GM18508 (cell line): ENCODE measurements around the gene FAM151A.

ENCODE experiments used
- ATAC-seq: cut with Tn5 transposase; IDR thresholded peaks from one replicate; pipeline ENCODE4 v1.9.1; 2021; ENCODE audit warnings: moderate number of reproducible peaks; ENCODE audit not compliant: insufficient read depth, unreplicated experiment

Gene FAM151A

DNA sequence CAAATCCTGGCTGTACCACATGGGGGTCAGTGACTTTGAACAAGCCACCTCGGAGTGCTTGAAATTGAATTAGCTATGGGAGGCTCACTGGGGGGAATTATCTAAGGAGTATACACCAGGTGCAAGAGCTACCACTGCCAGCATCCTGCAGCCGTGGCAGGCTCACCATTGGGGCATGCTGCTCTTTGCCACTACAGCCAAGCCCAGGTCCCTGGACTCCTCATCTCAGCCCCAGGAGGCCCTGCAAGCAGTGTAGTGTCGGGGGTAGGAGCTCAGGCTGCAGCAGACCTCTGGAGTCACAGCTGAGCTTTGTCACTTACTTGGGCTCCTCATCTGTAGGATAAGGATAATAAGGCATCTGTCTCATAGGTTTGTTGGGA, 40.0 kb downstream of the FAM151A start:
- ATAC-seq: no peak

DNA sequence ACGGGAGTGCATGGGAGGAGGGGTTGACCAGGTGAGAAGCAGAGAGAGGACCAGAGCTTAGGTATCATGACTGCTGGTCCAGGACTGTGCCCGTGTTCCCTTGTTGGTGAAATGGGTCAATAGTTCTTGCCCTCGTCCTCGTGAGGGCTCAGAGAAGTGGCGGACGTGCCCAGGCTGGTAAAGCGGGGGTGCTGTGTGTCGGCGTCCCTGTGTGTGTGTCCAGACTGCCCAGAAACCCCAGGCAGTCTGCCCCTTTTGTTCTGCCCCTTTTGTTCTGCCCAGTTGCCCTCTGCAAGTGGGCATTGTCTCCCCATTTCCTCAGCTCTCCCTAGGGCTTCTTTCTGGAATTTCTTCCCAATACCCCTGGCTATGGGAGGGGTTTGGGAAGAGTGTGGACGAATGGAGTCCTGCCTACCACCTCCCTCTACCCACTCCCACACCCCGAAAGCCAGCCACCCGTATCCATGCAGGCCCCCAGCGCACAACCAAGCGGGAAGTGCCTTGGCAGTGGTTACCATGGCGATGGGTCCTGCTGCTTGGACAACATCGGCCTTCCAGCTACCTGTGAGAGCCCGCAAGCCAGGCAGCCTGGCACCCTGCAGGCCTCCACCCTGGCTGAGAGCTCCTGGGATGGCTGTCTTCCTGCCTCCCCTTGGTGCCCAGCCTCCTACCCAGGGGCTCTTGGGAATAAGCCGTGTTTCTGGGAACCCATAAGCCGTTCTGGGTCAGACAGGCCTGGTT, 40.6 kb downstream of the FAM151A start:
- ATAC-seq: no peak

DNA sequence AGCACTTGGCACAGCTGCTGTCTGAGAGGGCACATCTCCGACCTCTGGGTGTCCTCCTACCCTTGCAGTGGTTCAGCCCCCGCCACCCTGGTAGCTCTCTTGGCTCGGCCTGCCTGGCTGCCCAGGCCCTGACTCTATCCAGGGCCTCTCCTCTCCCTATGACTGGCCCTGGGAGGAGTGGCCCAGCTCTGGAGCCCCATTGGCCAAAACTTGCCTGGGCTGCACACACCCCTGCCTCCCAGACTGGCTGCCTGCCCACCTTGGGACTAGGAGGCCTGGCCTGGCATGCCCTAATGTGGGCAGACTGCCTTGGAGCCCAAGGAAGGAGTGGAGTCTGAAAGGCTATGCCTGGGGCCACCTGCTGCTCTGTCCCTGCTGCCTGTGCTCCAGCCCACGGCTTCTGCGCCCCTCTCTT, 41.7 kb downstream of the FAM151A start:
- ATAC-seq: no peak

DNA sequence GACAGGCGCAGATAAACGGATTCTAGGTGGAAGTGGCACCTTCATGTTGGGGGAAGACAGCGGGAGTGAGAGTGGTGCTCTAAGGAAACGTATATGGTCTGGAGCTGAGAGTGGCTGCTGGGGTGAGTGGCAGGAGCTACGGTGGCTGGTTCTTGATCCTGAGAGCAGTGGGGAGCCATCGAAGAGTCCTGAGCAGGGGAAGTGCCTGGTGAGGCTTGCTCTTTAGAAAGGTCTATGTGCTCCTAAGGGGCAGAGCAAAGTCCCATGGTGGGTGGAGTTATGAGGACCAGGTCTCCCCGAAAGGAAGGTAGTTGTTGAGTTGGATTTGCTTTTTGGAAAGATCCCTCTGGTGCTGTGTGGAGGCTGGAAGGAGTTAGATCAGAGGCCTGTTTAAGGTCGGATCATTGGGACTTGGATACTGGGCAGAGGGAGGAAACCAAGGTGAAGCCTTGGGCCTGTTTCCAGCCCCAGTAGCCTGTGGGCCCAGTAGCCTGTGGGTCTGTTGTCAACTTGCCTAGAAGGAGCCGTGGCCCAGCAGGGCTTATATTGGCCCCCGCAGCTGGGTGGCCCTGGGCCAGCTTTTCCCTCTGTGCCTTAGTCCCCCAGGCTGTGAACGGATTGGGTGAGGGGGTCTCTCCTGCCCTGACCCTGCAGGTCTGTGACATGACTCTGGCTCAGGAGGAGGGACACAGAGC, 42.3 kb downstream of the FAM151A start:
- ATAC-seq: no peak

DNA sequence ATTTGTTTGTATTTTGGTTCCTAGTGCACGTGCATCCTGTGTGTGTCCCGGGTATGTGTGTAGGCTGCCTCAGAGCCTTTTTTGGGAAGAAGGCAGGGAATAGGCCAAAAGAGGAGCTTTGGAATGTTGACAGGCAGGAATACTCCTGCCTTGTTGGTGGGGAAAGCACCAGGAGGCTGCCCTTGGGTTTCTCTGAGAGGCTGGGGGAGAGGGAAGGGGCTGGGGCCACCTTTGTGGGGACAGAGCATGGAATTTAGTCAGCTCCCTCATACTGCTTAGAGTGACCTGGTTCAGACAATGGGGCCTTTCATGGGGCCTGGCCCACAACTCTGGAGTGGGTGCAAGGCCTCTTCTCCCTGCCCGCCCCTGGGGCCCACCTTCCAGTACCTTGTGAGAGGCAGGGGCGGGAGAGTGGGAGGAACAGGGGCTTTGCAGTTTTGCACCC, 44.0 kb downstream of the FAM151A start:
- no peak for ATAC-seq

DNA sequence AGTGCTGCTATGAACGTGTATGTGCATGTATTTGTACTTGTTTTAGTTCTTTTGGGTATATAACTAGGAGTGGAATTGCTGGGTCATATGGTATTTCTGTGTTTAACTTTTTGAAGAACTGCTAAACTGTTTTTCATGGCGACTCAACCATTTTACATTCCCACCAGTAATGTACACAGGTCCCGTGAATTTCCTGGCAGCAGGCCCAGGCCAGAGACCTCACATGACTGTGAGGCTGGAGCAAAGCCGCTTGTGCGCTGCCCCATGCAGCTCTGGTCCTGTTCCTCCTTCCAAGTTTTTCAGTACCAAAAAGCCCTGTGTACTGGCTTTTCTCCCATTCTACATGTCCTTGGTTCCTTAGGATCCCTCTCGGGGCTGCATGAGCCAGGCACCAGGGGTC, 45.7 kb downstream of the FAM151A start:
- no peak for ATAC-seq

DNA sequence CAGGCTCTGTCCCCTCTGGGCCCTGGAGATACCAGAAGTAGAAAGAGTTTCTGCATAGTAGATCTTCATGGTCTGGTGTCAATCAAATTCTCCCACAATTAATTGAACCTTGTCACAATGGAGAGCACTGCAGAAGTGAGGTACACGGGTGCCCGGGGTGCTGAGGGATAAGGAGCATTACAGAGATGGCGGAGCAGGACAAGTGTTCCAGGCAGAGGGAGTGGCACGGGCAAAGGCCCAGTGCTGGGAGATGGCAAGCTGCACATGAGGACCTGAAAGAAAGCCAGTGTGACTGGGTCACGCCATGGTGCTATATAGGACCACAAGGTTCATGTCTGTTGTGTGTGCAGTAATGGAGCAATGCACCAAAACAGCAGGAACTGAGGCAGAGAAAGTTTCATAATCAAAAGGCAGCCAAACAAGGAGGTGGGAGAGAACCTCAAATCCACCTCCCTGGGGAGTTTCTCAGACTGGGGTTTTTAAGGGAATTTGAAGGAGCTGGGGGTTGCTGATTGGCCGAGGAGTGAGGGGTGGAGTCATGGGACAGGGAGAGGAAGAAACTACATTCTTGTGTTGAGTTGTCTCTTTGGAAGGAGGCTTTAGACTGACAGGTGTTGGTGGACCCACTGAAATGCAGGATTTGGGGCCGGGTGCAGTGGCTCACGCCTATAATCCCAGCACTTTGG, 47.6 kb downstream of the FAM151A start:
- ATAC-seq: no peak

DNA sequence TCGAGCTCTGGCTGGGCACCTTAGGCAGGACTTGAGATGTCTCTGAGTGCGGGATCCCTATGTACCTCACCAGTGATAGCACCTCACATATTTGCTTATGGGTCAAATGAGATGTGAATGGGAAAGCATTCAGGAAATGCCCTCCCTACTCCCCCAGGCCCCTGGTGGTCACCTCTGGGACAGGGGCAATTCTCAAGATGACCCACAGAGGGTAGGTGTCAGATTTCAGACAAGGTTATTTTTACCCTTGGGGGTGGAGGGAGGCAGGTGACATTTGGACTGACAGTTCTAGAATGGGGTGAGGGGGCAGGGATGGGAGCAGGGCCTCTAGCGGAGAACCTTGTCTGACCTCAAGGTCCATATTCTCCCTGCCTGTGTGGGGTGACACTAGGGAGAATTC, 48.2 kb downstream of the FAM151A start:
- ATAC-seq: no peak

DNA sequence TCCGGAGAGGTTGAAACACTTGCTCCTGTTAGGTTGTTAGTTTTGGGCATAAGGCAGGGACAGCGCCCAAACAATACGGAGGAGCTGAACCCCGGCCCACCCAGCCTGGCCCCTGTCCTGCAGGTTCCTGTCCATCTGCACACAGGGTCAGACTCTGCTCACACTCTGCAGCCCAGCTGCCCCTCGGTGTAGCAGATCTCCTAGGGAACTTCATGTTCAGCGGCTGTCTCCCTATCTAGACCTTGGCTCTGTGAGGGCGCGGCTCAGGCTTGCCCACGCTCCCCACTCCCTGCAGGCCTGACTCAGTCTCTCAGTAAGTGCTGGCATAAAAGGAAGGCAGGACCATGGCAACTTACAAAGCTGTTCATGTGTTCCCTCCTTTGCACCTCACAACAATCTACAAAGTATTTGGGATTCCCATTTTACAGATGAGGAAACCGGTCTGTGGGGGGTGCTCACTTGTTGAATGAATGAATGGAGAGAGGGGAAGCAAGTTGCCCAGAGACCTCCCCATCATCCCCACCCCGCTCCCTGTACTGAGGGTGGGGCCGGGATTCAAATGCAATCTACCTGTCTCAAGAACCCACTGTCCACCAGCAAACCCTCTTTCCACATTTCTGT, 49.1 kb downstream of the FAM151A start:
- no peak for ATAC-seq

DNA sequence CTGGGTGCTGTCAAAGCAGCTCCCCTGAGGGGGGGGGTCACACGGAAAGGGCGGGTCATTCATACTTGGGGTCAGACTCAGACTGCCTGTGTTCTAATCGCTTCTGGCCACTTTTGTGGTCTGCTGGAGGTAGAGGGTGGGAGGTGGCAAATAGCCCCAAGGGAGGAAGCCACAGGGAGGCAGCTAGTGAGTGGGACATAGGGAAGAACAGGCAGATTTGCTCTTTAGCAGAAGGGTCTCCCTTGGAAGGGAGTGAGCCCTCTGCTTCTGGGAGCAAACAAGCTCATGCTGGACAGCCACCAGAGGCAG, 50.8 kb downstream of the FAM151A start:
- no peak for ATAC-seq

DNA sequence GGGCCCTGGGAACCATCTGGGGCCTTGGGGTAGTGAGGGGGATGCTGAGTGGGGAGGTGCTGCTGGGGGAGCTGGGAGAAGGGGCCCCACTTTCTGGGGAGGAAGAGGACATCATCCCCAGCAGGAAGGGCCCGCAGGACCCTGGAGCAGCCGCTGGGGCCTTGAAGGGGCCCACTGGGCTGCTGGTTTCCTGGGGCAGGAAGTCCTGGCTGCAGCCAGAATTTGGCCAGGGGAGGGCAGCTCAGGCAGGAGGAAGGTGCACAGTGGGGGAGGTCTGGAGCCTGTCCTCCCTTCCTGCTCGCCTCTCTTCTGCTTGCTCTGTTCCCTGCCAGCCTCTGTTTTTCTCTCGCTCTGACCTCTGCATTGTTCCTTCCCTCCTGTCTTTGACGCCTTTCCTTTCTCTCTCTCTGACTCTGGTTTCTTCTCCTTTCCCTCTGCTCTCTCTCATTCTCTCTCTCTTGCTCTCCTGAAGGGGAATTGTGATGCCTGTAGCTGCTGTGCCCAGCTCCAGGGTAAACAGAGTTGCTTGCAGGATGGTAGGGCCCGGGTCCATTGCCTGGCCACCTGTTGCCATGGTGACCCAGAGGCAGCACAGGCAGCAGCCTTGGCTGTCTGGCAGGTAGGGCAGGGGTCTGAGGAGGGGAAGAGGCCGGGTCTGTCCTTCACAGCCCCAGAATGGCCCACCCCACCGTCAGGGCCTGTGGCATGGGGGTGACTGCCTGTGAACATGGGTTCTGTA, 51.4 kb downstream of the FAM151A start:
- no peak for ATAC-seq

DNA sequence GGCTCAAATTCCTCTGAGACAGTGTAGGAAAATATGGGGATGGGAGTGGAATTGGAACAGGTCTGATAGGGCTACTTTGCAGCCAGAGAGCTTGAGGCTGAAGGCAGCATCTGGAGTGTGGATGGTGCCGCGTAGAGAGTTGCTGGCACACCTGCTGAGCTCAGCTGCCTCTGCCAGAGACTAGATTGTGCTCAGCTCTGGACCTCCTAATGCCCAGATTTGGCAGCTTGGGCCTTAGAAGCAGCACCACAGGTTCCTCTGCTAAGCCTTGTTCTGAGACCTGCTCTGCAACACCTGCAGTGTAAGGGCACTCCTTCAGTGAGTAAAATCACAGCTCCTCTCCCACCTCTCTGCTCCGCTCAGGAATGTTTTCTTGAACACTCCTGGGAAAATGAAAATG, 52.0 kb downstream of the FAM151A start:
- ATAC-seq: no peak

DNA sequence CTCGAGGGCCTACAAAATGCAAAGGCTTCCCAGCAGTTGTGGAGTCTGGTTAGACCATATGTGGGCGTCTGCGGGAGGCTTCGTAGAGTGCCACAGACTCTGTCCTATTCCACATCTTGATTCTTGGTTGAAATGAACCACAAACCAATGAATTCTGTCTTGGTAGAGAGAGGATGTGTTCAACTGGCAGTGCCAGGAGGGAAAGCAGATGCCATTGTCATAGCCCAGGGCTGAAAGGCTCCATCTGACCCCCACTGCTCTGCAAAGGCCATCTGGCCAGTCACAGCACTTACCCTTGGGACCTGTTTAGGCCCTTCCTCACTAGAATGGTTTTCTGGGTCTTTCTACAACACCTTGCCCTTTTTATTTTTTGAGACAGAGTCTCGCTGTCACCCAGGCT, 53.2 kb downstream of the FAM151A start:
- no peak for ATAC-seq

DNA sequence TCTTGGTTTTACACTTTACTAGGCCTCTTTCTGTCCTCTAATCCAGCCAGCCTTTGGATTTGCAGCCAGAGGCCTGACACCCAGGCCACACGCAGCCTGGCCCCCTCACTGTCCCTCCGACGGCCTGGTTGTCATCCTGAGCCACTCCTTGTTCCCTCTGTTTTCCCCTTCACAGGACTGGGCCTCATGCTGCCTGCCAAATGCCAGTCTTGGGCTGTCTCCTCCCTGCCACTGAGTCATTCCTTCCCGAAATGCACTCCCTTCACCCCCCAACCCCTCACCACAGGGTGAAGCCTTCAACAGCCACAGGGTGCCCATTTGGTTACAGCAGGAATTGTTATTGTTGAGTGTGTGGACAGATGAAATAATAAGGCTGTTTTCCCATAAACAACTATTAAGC, 54.0 kb downstream of the FAM151A start:
- ATAC-seq: no peak

DNA sequence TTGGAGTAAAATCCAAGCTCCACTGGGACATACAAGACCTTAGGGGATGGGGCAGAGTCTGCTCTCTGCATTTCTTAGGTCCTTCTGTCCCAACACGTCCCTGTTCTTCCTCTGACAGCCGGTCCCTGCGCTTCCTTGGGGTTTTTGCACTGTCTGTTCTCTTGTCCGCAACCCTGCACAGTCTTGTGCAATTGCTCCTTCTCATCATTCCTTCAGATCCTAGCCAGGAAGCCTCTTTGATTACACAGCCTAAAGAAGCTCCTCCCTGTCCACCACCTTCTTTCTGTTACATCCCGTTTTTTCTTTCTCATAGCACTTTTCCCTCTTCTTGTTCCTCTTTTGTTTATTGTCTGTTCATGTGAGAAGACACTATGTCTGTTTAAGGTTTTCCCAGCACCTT, 55.4 kb downstream of the FAM151A start:
- ATAC-seq: no peak

DNA sequence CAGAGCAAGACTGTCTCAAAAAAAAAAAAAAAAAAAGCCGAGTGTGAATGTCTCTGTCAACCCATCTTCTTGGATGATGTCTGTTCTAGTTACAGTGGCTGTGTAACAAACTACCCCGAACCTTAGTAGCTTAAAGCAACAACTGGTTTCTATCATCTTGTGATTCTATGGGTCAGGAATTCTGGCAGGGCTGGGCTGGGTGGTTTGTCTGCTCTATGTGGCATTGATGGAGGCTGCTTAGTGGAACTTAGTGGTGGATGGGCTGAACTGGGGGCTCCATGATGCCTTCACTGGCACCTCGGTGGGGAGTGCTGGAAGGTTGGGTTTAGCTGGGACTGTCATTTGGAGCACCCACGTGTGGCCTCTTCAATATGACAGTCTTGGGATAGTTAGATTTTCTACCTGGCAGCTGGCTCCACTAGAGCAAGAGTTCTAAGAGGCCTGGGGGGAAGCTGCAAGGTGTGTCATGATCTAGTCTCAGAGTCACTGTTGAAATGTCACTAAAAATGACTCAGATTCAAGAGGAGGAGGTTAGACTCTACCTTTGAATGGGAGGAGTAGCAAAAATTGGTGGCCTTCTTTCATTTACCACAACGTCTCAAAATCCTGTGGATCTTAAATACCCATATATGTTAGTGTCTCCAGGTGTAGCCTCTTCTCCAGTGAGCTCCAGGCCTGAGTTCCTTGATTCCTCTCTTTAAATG, 56.7 kb downstream of the FAM151A start:
- ATAC-seq: no peak

DNA sequence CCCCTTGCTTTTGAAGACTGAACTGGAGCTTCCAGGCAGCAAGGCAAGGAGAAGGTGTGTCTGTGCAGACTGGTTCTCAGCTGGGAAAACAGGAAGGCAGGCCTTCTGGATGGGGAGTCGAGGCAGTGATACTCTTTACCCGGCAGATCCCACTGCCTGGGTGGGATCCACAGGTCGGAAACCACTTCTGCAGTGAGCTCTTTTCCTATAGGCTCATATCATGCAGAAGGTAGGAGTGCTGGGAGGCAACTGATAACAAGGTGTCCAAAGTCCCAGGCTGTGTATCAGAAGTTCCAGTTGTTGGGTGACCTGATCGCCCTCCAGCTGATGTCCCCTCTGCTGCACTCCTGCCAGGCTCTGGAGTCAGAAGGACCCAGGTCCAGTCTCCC, 58.2 kb downstream of the FAM151A start:
- no peak for ATAC-seq

DNA sequence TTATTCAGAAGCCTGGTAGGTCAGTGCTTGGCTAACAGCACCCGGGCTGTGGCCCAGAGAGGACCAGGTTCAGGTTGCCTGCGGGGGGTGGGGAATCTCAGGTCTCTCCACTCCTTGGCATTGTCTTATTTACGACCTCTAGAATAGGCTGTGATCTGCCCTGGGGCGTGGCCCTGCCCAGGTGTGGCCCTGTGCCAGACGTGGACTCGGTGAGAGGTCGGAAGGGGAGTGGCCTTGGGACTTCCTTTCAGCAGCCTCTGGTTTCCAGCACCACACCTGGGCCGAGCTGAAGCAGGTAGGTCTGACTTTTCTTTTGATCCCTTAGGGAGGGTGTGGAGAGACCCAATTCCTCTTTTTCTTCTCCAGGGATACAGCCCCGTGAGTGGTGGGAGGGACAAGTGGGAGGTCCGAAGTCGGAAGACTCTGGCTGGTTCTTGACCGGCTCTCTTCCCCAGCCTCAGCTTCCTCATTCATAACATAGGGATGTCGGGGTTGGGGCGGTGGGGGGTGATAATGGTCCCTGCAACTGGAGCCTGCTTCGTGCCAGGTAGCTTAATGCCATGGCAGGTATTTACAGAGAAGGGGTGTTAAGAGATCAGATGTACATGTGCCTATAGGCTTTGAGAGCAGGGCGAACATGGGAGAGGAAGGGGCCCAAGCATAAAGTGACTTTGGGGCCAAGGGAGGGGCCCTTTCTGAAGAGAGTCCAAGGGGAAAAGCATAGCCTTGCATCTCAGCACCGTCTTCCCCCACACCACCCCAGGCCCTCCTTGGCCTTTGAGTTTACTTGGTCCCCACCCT, 58.8 kb downstream of the FAM151A start:
- no peak for ATAC-seq

DNA sequence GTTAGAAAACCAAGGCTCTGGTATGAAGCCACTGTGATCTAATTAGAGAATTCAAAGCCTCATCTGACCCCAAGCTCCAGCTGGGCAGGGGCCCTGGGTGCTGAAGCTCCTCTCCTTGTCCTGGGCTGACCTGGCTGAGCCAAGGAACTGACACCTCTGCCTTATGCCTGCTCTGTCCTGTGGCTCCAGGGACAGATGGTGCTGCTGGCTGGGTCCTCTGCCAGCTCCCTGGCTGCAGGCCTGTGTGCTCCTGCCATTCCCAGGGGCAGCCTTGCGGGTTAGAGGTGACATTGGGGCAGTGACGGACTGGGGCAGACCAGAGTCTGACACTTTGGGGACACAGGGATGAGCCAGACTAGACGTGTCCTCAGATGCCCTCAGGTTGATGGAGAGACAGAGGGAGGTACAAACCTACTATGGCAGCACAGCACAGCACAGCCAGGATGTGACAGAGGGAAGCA, 63.5 kb downstream of the FAM151A start:
- ATAC-seq: no peak
